Stimulated activated CD8-positive, alpha-beta memory T cell treated with anti-CD3 and anti-CD28 coated beads, Interleukin-15, amount 100 ng/mL, for 24 hours (primary cell): ENCODE measurements around the gene ST3GAL4.
A peak's percentile ranks its signal among the peaks of the same experiment; 100 is the strongest.

Experiments used
- DNase-seq: peaks from one replicate; pipeline ENCODE4 v3.0.0-alpha.2; 2020; ENCODE audit warnings: low read depth

The ST3GAL4 gene

GRCh38 chr11:126424471-126425039 is 69.1 kb downstream of the ST3GAL4 start:
- DNase-seq = no peak

- DNase-seq = no peak
These were observed 70.6 kb downstream of the ST3GAL4 start for GRCh38 chr11:126426106-126426505.

GRCh38 chr11:126426820-126427749 is 71.6 kb downstream of the ST3GAL4 start:
- DNase-seq = no peak

- no peak for DNase-seq
These were observed 75.3 kb downstream of the ST3GAL4 start for GRCh38 chr11:126430581-126431335.

GRCh38 chr11:126431401-126432064 is 76.0 kb downstream of the ST3GAL4 start:
- DNase-seq = no peak

GRCh38 chr11:126432065-126432461 is 76.6 kb downstream of the ST3GAL4 start:
- no peak for DNase-seq

- no peak for DNase-seq
These were observed 77.0 kb downstream of the ST3GAL4 start for GRCh38 chr11:126432525-126432924.

- DNase-seq = no peak
These were observed 77.9 kb downstream of the ST3GAL4 start for GRCh38 chr11:126433244-126433846.

GRCh38 chr11:126433989-126434949 is 78.8 kb downstream of the ST3GAL4 start:
- no peak for DNase-seq

- DNase-seq = no peak
These were observed 79.5 kb downstream of the ST3GAL4 start for GRCh38 chr11:126434950-126435335.

- DNase-seq = no peak
These were observed 80.8 kb downstream of the ST3GAL4 start for GRCh38 chr11:126436209-126436755.

GRCh38 chr11:126437731-126438130 is 82.2 kb downstream of the ST3GAL4 start:
- no peak for DNase-seq

GRCh38 chr11:126438272-126438671 is 82.8 kb downstream of the ST3GAL4 start:
- DNase-seq = no peak

GRCh38 chr11:126438691-126439090 is 83.2 kb downstream of the ST3GAL4 start:
- no peak for DNase-seq

GRCh38 chr11:126440276-126440675 is 84.8 kb downstream of the ST3GAL4 start:
- no peak for DNase-seq

- peak; percentile 52 for DNase-seq
These were observed 85.5 kb downstream of the ST3GAL4 start for GRCh38 chr11:126440792-126441514.

- DNase-seq = no peak
These were observed 87.6 kb downstream of the ST3GAL4 start for GRCh38 chr11:126443120-126443519.

GRCh38 chr11:126444072-126444471 is 88.6 kb downstream of the ST3GAL4 start:
- DNase-seq = no peak

- no peak for DNase-seq
These were observed 91.1 kb downstream of the ST3GAL4 start for GRCh38 chr11:126446581-126446980.

GRCh38 chr11:126450198-126450597 is 94.7 kb downstream of the ST3GAL4 start:
- no peak for DNase-seq
